ENCODE data around the gene SLC22A16. TPM values are rescaled to one million over a fixed set of nuclear protein-coding genes. Genes with fewer than 3 reads are reported as not detected.

SLC22A16 gene
- total and polyA plus RNA-seq, 2 of the 13 experiments (the other 11 are each of a cell fraction or from before 2014, with no cell fraction given): 0.04 TPM; not detected in 1

- ATAC-seq: peak; percentile 61
- CTCF ChIA-PET (ENCODE audit: low intra/inter-chr PET ratio, low total read pairs): no interaction called here
- 83% methylated on average over 3 of the region's 9 CpGs for WGBS (ENCODE audit: low lambda C conversion rate)
- H3K9me3 ChIP-seq (ENCODE audit: low read length): no peaks in the 10 kb centered on the region
- BruUV-seq (replicated peaks): no TSS peak
- TF ChIP-seq NR3C1 (CRISPR knock-in tag; IDR thresholded peaks at IDR 0.05): no peak
- TF ChIP-seq CAMTA2 (CRISPR knock-in tag; IDR thresholded peaks at IDR 0.05; ENCODE audit: borderline replicate concordance): no peak
- no peak for TF ChIP-seq ZNF235 (CRISPR knock-in tag; IDR thresholded peaks at IDR 0.05; ENCODE audit: borderline replicate concordance)
- TF ChIP-seq TSC22D2 (CRISPR knock-in tag; IDR thresholded peaks at IDR 0.05; ENCODE audit: borderline replicate concordance): no peak
- H3K79me2 ChIP-seq (ENCODE audit: insufficient read depth, low read length): no peaks in the 10 kb centered on the region
- H3K4me1 ChIP-seq (ENCODE audit: insufficient read depth, low read length): peaks cover 20% of the 10 kb centered on the region
- no peak overlapping the region for H3K4me3 ChIP-seq (replicated peaks in 1 of 3; ENCODE audit: insufficient read depth in 1 of 3, low read depth in 2 of 3, low read length in 3 of 3)
- POLR2A ChIA-PET: no interaction called here
- H2AFZ ChIP-seq (ENCODE audit: low read length): no peak overlapping the region
- no peaks in the 10 kb centered on the region for H4K20me1 ChIP-seq (ENCODE audit: insufficient read depth, low read length)
- in situ Hi-C loops (cut with HindIII; ENCODE audit: extremely low pct_ligation_motif_present, low pct_unique_long_range_greater_than_20kb) (loop anchor here (10.0 to 25.0 kb wide), 4 partner anchors 218 to 855 kb away; partner anchors contain the start of gene WASF1), intact Hi-C loops (cut with micrococcal nuclease; ENCODE audit: unreplicated experiment) (no loop called here)
- H3K27ac ChIP-seq (ENCODE audit: extremely low read length, insufficient read depth, low read length): no peak overlapping the region
- no peak for DNase-seq (ENCODE audit: low spot score)
- H3K4me2 ChIP-seq (ENCODE audit: low read depth, low read length): no peak overlapping the region
- no peaks in the 10 kb centered on the region for H3K36me3 ChIP-seq (replicated peaks in 1 of 2; ENCODE audit: control insufficient read depth in 1 of 2, insufficient read depth in 2 of 2, low read length in 2 of 2)
- H3K27me3 ChIP-seq (ENCODE audit: control insufficient read depth in 1 of 2, insufficient read depth in 2 of 2, low read length in 2 of 2): no peaks in the 10 kb centered on the region
- H3K9ac ChIP-seq (ENCODE audit: insufficient read depth, low read depth, low read length): no peak overlapping the region
- no peak for FAIRE-seq
Measured at GRCh38 chr6:110392727-110393126, 83.7 kb downstream of the SLC22A16 start.

- Histone ChIP-seq H3K9ac (ENCODE audit: insufficient read depth, low read depth, low read length) (no peak overlapping the region), H3K79me2 (ENCODE audit: insufficient read depth, low read length) (no peaks in the 10 kb centered on the region), H3K4me3 (replicated peaks in 1 of 3; ENCODE audit: insufficient read depth in 1 of 3, low read depth in 2 of 3, low read length in 3 of 3) (no peak overlapping the region), H2AFZ (ENCODE audit: low read length) (no peak overlapping the region), H3K27ac (ENCODE audit: extremely low read length, insufficient read depth, low read length) (no peak overlapping the region), H3K4me2 (ENCODE audit: low read depth, low read length) (no peak overlapping the region), H4K20me1 (ENCODE audit: insufficient read depth, low read length) (no peaks in the 10 kb centered on the region), H3K36me3 (replicated peaks in 1 of 2; ENCODE audit: control insufficient read depth in 1 of 2, insufficient read depth in 2 of 2, low read length in 2 of 2) (no peaks in the 10 kb centered on the region), H3K4me1 (ENCODE audit: insufficient read depth, low read length) (peaks cover 40% of the 10 kb centered on the region), H3K9me3 (ENCODE audit: low read length) (no peaks in the 10 kb centered on the region), H3K27me3 (ENCODE audit: control insufficient read depth in 1 of 2, insufficient read depth in 2 of 2, low read length in 2 of 2) (no peaks in the 10 kb centered on the region)
- no peak for DNase-seq (ENCODE audit: low spot score)
- 2% methylated on average over 2 of the region's 2 CpGs for WGBS (ENCODE audit: low lambda C conversion rate)
- TF ChIP-seq ETS1 (CRISPR knock-in tag; IDR thresholded peaks at IDR 0.05): no peak
- TF ChIP-seq SIN3B (IDR thresholded peaks at IDR 0.05; ENCODE audit: low read length): no peak
- no peak for TF ChIP-seq KDM5B (CRISPR knock-in tag; IDR thresholded peaks at IDR 0.05; ENCODE audit: borderline replicate concordance)
- CTCF ChIA-PET (ENCODE audit: low intra/inter-chr PET ratio, low total read pairs): interaction anchor here (0.8 to 3.4 kb wide), 5 partner anchors 86 to 862 kb away, joined by 3 to 23 read pairs (median 6); partner anchors contain the start of gene WASF1
- no peak for FAIRE-seq
- in situ Hi-C loops (cut with HindIII; ENCODE audit: extremely low pct_ligation_motif_present, low pct_unique_long_range_greater_than_20kb): loop anchor here (10.0 to 25.0 kb wide), 4 partner anchors 216 to 853 kb away; partner anchors contain the start of gene WASF1
- POLR2A ChIA-PET: no interaction called here
- intact Hi-C loops (cut with micrococcal nuclease; ENCODE audit: unreplicated experiment): loop anchor here (1.0 to 2.0 kb wide), 4 partner anchors 88 to 685 kb away; no protein-coding TSS in a partner anchor
- no TSS peak for BruUV-seq (replicated peaks)
- ATAC-seq: no peak
Measured at GRCh38 chr6:110390404-110390803, 86.0 kb downstream of the SLC22A16 start.

Data from HepG2 (cell line).